Measurements from ENCODE around the gene NFU1. TPM values are rescaled to one million over a fixed set of nuclear protein-coding genes. Genes with fewer than 3 reads are reported as not detected.

The NFU1 gene
- total RNA-seq, 2 experiments from 2014 or later = 41.0 to 46.2 TPM

DNA sequence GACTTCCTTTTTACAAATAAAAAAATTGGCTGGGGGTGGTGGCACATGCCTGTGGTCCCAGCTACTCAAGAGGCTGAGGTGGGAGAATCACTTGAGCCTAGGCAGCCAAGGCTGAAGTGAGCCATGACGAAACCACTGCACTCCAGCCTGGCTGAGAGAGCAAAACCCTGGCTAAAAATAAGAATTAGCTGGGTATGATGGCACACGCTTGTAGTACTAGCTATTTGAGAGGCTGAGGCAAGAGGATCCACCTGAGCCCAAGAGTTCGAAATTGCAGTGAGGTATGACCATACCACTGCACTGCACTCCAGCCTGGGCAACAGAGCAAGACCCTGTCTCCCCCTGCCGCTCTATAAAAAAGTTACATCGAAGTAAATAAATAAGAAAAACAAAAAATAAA, 83.9 kb downstream of the NFU1 start:
- Mint-ChIP-seq H3K36me3 (ENCODE audit: low read depth) (peaks cover 33% of the 10 kb centered on the region), H3K27ac (no peak overlapping the region), H3K4me3 (no peak overlapping the region), H3K9me3 (no peaks in the 10 kb centered on the region), H3K4me1 (ENCODE audit: low read depth) (no peaks in the 10 kb centered on the region), H3K27me3 (no peaks in the 10 kb centered on the region)
- ATAC-seq = no peak
- ChIA-PET POLR2A (no interaction called here), CTCF (interaction anchor here (0.7 kb wide), 1 partner anchor 47 kb away, joined by 3 read pairs; no protein-coding TSS in a partner anchor)
- DNase-seq = no peak
- TF ChIP-seq, protein P1, sequence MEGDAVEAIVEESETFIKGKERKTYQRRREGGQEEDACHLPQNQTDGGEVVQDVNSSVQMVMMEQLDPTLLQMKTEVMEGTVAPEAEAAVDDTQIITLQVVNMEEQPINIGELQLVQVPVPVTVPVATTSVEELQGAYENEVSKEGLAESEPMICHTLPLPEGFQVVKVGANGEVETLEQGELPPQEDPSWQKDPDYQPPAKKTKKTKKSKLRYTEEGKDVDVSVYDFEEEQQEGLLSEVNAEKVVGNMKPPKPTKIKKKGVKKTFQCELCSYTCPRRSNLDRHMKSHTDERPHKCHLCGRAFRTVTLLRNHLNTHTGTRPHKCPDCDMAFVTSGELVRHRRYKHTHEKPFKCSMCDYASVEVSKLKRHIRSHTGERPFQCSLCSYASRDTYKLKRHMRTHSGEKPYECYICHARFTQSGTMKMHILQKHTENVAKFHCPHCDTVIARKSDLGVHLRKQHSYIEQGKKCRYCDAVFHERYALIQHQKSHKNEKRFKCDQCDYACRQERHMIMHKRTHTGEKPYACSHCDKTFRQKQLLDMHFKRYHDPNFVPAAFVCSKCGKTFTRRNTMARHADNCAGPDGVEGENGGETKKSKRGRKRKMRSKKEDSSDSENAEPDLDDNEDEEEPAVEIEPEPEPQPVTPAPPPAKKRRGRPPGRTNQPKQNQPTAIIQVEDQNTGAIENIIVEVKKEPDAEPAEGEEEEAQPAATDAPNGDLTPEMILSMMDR (IDR thresholded peaks at IDR 0.05) = no peak
- intact Hi-C loops (cut with micrococcal nuclease) = no loop called here

DNA sequence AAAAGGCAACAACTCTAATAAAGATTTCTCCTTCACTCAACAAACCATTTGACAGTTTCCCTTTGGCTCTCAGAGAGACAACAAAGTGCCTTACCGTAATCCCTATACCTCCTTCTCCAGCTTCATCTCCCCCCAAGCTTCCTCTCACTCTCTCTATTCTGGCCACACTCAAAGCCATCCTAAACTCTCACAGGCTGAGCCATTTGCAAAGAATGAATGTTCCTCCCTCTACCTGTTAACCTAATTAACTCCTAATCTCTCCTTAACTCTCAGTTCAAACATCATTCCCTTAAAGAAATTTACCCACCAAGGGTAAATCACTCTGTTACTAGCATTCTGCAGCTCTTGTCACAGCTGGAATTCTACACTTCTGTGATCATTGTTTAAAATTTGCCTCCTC, 88.5 kb downstream of the NFU1 start:
- no peak for ATAC-seq
- intact Hi-C loops (cut with micrococcal nuclease) = no loop called here
- H3K4me3 Mint-ChIP-seq = no peak overlapping the region
- CTCF ChIA-PET = no interaction called here
- POLR2A ChIA-PET = interaction anchor here (0.5 kb wide), 1 partner anchor 404 kb away, joined by 3 read pairs; no protein-coding TSS in a partner anchor
- peaks cover 37% of the 10 kb centered on the region for H3K36me3 Mint-ChIP-seq (ENCODE audit: low read depth)
- no peak for DNase-seq
- H3K4me1 Mint-ChIP-seq (ENCODE audit: low read depth) = peaks cover 20% of the 10 kb centered on the region
- no peaks in the 10 kb centered on the region for H3K27me3 Mint-ChIP-seq
- no peaks in the 10 kb centered on the region for H3K9me3 Mint-ChIP-seq
- TF ChIP-seq, protein P1 (IDR thresholded peaks at IDR 0.05) = no peak
- H3K27ac Mint-ChIP-seq = no peak overlapping the region

Other genes starting within 250 kb of the NFU1 start
- gene GFPT1, start 50.2 kb downstream of the NFU1 start, total RNA-seq = 10 to 100 TPM; 37.8 to 38.0 TPM
- 100 to 1,000 TPM; 114 to 115 TPM for gene AAK1, start 206.3 kb upstream of the NFU1 start, total RNA-seq